HL-60 (cell line): ENCODE results near the gene PPP1R7.

ENCODE experiments used
- DNase-seq, 2 experiments: peaks; one replicate each; pipeline ENCODE4 v3.0.0-alpha.2; 2010 to 2020; ENCODE audit warnings: low read depth in 1 of 2, low spot score in 1 of 2
- H3K27ac ChIP-seq: fragments of 250-450 bp; sonication (Bioruptor Pico); replicated peaks from 2 replicates; pipeline ENCODE4 v1.5.1; 2020; ENCODE audit warnings: mild to moderate bottlenecking, moderate library complexity
- H3K27me3 ChIP-seq: fragments of 250-450 bp; sonication (Bioruptor Pico); 2 replicates; pipeline ENCODE4 v1.5.1; 2021; ENCODE audit warnings: mild to moderate bottlenecking, moderate library complexity; ENCODE audit not compliant: insufficient read depth, poor library complexity, severe bottlenecking
- H3K4me3 ChIP-seq: replicated peaks from 2 replicates; pipeline ENCODE4 v1.5.1; 2011; ENCODE audit warnings: mild to moderate bottlenecking, control low read depth, low read length; ENCODE audit not compliant: insufficient read depth
- GABPA ChIP-seq: IDR thresholded peaks from 2 replicates; pipeline ENCODE4 v1.6.1; 2012; ENCODE audit warnings: low read depth
- POLR2AphosphoS5 ChIP-seq: IDR thresholded peaks from 2 replicates; pipeline ENCODE4 v1.6.1; 2012; ENCODE audit warnings: low read depth
- REST ChIP-seq: IDR thresholded peaks from 2 replicates; pipeline ENCODE4 v1.6.1; 2012; ENCODE audit warnings: low read depth; ENCODE audit not compliant: insufficient replicate concordance
- SPI1 ChIP-seq: IDR thresholded peaks from 2 replicates; pipeline ENCODE4 v1.6.1; 2012; ENCODE audit warnings: low read depth, mild to moderate bottlenecking, borderline replicate concordance
- TF ChIP-seq, protein P1 (sequence below): IDR thresholded peaks from one replicate; pipeline ENCODE4 v1.5.1; 2011; ENCODE audit warnings: low read length, control low read depth, inconsistent platforms; ENCODE audit not compliant: insufficient read depth

The PPP1R7 gene

GRCh38 chr2:241202268-241202585, 52.0 kb downstream of the PPP1R7 start:
- TF ChIP-seq POLR2AphosphoS5: no peak
- TF ChIP-seq, protein P1, sequence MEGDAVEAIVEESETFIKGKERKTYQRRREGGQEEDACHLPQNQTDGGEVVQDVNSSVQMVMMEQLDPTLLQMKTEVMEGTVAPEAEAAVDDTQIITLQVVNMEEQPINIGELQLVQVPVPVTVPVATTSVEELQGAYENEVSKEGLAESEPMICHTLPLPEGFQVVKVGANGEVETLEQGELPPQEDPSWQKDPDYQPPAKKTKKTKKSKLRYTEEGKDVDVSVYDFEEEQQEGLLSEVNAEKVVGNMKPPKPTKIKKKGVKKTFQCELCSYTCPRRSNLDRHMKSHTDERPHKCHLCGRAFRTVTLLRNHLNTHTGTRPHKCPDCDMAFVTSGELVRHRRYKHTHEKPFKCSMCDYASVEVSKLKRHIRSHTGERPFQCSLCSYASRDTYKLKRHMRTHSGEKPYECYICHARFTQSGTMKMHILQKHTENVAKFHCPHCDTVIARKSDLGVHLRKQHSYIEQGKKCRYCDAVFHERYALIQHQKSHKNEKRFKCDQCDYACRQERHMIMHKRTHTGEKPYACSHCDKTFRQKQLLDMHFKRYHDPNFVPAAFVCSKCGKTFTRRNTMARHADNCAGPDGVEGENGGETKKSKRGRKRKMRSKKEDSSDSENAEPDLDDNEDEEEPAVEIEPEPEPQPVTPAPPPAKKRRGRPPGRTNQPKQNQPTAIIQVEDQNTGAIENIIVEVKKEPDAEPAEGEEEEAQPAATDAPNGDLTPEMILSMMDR: no peak
- no peak for TF ChIP-seq SPI1
- no peak for TF ChIP-seq REST
- TF ChIP-seq GABPA: no peak
- H3K4me3 ChIP-seq: no peak overlapping the region
- no peak overlapping the region; the same call in 1 of the 2 replicates for H3K27ac ChIP-seq
- DNase-seq: no peak
- no peaks in the 10 kb centered on the region for H3K27me3 ChIP-seq

GRCh38 chr2:241202681-241203080, 52.4 kb downstream of the PPP1R7 start:
- no peak for DNase-seq
- TF ChIP-seq, protein P1: no peak
- TF ChIP-seq REST: no peak
- TF ChIP-seq POLR2AphosphoS5: no peak
- TF ChIP-seq SPI1: no peak
- Histone ChIP-seq H3K27ac (no peak overlapping the region), H3K27me3 (no peaks in the 10 kb centered on the region), H3K4me3 (no peak overlapping the region)

- TF ChIP-seq SPI1: no peak
- no peak for TF ChIP-seq REST
- TF ChIP-seq POLR2AphosphoS5: no peak
- TF ChIP-seq, protein P1: no peak
- TF ChIP-seq GABPA: no peak
- Histone ChIP-seq H3K27ac (no peak overlapping the region), H3K27me3 (no peaks in the 10 kb centered on the region), H3K4me3 (no peak overlapping the region)
- DNase-seq: no peak
Measured at GRCh38 chr2:241203218-241204009, 53.1 kb downstream of the PPP1R7 start.
